Ascending aorta (tissue), 2 donors: Measurements from ENCODE around the gene NOSTRIN. TPM values are rescaled to one million over a fixed set of nuclear protein-coding genes. Genes with fewer than 3 reads are reported as not detected.

ENCODE experiments used
- DNase-seq, 2 donors: peaks; one replicate each; pipeline ENCODE4 v3.0.0-alpha.2; 2019; ENCODE audit warnings: low spot score in 2 of 2
- H3K27ac ChIP-seq, 2 donors: fragments of 200-600 bp; sonication (generic); one replicate each; pipeline ENCODE4 v1.5.1; 2016 to 2017; ENCODE audit warnings: mild to moderate bottlenecking in 1 of 2
- H3K27me3 ChIP-seq: fragments of 200-600 bp; sonication (generic); one replicate; pipeline ENCODE4 v1.5.1; 2017
- H3K36me3 ChIP-seq, 2 donors: fragments of 200-600 bp; sonication (generic); one replicate each; pipeline ENCODE4 v1.5.1; 2016
- H3K4me1 ChIP-seq, 2 donors: fragments of 200-600 bp; sonication (generic); one replicate each; pipeline ENCODE4 v1.5.1; 2016 to 2017; ENCODE audit warnings: mild to moderate bottlenecking in 1 of 2
- H3K4me3 ChIP-seq, 2 donors: fragments of 200-600 bp; sonication (generic); one replicate each; pipeline ENCODE4 v1.5.1; 2016 to 2017; ENCODE audit warnings: mild to moderate bottlenecking in 1 of 2
- H3K9me3 ChIP-seq, 2 donors: fragments of 200-600 bp; sonication (generic); one replicate each; pipeline ENCODE4 v1.5.1; 2016
- intact Hi-C: fragments of 100-400 bp; cut with DNase I; formaldehyde crosslinking; loops from one replicate; pipeline ENCODE4 v1.15.1; 2023
- total RNA-seq: library from RNA; depleted of rRNA; stranded (reverse); fragments of >200 nt; gene quantifications from one replicate; pipeline ENCODE4 v1.1.0, GENCODE V29; 2016
- TF ChIP-seq, protein P1 (sequence below), 3 experiments: fragments of 200-600 bp in 2 of 3; fragments of 450-650 bp in 1 of 3; sonication (generic) in 2 of 3; IDR thresholded peaks; one replicate each; pipeline ENCODE4 v1.5.1; 2016 to 2019; ENCODE audit warnings: antibody characterized with exemption in 3 of 3, mild to moderate bottlenecking in 1 of 3, moderate library complexity in 1 of 3

The NOSTRIN gene
- total RNA-seq, 1 donor from 2014 or later = 7.8 TPM

DNA sequence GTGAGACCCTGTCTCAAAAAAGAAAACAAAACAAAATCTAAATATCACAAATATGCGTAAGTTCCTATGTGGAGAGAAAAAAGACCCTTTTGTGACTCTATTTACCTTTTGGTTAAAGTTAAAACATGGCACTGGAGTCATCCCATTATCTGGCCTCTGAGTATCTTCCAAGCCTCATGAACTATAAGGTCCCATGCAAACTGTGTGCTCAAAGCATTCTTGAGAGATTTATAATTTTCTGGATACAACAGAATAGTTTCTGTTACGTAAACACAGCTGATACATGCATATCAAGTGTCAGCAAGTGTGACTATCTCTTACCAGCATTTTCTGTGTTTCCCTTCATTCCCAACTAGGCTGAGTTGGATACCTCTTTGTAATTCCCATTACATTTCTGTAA, 8.8 kb upstream of the NOSTRIN start:
- H3K4me3 ChIP-seq = no peak overlapping the region
- no peaks in the 10 kb centered on the region for H3K36me3 ChIP-seq
- no peaks in the 10 kb centered on the region for H3K4me1 ChIP-seq
- intact Hi-C loops = no loop called here
- no peak overlapping the region for H3K27ac ChIP-seq
- TF ChIP-seq, protein P1, sequence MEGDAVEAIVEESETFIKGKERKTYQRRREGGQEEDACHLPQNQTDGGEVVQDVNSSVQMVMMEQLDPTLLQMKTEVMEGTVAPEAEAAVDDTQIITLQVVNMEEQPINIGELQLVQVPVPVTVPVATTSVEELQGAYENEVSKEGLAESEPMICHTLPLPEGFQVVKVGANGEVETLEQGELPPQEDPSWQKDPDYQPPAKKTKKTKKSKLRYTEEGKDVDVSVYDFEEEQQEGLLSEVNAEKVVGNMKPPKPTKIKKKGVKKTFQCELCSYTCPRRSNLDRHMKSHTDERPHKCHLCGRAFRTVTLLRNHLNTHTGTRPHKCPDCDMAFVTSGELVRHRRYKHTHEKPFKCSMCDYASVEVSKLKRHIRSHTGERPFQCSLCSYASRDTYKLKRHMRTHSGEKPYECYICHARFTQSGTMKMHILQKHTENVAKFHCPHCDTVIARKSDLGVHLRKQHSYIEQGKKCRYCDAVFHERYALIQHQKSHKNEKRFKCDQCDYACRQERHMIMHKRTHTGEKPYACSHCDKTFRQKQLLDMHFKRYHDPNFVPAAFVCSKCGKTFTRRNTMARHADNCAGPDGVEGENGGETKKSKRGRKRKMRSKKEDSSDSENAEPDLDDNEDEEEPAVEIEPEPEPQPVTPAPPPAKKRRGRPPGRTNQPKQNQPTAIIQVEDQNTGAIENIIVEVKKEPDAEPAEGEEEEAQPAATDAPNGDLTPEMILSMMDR (IDR thresholded peaks at IDR 0.05) = no peak
- no peaks in the 10 kb centered on the region for H3K27me3 ChIP-seq
- no peaks in the 10 kb centered on the region for H3K9me3 ChIP-seq
- no peak for DNase-seq

DNA sequence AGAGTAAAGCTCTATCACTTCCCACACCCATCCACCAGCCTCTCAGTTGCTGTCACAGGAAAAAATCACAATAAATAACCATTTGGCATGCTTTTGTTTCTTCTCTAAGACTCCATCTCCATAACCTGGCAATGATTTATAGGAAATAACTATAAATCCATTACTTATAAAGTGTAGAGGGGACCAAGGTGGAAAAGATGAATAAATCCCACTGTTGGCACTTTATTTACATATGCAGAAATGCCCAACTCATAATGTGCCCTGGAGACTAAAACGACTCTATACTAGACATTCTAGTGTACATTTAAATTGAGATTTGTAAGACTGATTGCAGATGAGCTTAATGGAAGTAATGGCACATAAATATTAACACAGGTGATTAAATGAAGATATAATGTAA, 7.5 kb upstream of the NOSTRIN start:
- no peak for DNase-seq
- H3K4me1 ChIP-seq = no peaks in the 10 kb centered on the region
- no peaks in the 10 kb centered on the region for H3K9me3 ChIP-seq
- H3K4me3 ChIP-seq = no peak overlapping the region
- TF ChIP-seq, protein P1 (IDR thresholded peaks at IDR 0.05) = no peak
- no peaks in the 10 kb centered on the region for H3K27me3 ChIP-seq
- no peak overlapping the region for H3K27ac ChIP-seq
- H3K36me3 ChIP-seq = no peaks in the 10 kb centered on the region
- intact Hi-C loops = no loop called here

DNA sequence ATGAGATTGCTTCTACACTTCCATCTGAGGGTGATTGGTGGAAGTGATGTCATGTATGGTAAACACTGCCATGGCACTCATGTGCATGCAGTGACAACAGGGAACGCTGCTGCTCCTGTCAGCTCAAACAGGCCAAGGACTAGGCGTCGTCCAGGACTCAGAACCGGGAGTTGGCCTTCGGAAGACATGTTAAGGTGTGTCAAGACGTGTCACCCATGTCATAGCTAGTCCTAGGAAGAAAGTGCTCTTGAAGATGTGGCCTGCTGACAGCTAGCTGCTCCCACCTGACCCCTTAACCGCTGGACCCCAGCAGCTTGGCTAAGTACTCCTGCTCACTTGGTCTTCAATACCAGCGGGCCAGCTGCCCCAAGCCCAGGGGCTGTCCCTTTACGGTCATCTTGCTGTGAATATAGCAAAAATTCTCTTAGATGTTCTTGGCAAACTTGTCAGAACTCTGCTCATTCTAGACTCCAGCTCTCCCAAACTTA, 6.3 kb upstream of the NOSTRIN start:
- Histone ChIP-seq H3K36me3 (no peaks in the 10 kb centered on the region), H3K27me3 (no peaks in the 10 kb centered on the region), H3K9me3 (no peaks in the 10 kb centered on the region), H3K27ac (no peak overlapping the region), H3K4me3 (no peak overlapping the region), H3K4me1 (no peaks in the 10 kb centered on the region)
- DNase-seq = no peak
- TF ChIP-seq, protein P1 (IDR thresholded peaks at IDR 0.05) = no peak
- intact Hi-C loops = no loop called here

DNA sequence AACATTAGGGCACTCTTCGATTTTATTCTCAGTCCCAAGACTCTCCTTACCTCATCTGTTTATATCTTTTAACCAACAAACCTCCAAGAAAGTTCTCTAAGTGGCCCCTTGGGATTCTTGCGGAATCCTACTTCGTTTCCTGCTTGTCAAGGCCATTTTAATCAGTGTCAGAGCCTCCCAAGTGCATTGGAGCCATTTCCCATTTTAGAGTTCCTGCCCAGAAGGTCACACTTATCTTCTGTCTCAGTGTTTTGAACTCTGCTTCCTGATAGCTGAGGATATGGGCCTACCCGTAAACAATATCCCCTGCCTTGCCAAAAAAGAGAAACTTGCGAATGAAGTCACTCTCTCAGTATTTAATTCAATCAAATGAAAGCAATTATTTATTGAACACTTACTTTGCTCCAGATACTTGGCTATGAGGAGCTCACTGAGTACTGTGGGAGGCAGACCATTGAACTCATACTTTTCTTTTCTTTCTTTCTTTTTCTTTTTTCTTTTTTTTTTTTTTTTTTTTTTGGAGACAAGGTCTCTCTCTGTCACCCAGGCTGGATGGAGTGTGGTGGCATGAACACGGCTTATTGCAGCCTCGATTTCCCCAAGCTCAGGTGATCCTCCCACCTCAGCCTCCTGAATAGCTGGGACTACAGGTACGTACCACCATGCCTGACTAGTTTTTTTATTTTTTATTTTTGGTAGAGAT, 5.7 kb upstream of the NOSTRIN start:
- Histone ChIP-seq H3K9me3 (no peaks in the 10 kb centered on the region), H3K4me3 (no peak overlapping the region), H3K36me3 (no peaks in the 10 kb centered on the region), H3K27me3 (no peaks in the 10 kb centered on the region), H3K4me1 (no peaks in the 10 kb centered on the region), H3K27ac (no peak overlapping the region)
- TF ChIP-seq, protein P1 (IDR thresholded peaks at IDR 0.05) = no peak
- DNase-seq = no peak
- intact Hi-C loops = no loop called here

DNA sequence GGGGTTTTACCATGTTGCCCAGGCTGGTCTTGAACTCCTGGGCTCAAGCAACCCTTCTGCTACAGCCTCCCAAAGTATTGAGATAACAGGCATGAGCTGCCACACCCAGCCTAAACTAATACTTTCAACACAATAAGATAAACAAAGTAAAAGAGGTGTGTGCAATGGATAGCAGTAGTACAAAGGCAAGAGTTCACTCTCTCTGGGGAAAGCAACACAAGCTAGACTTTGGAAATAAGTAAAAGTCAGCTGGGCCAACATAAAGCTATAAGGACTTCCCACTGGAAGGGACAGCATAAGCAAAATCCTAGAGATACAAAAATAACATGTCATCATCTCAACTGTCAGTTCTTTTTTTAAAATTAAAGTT, 5.2 kb upstream of the NOSTRIN start:
- Histone ChIP-seq H3K4me1 (no peaks in the 10 kb centered on the region), H3K4me3 (no peak overlapping the region), H3K36me3 (no peaks in the 10 kb centered on the region), H3K9me3 (no peaks in the 10 kb centered on the region), H3K27ac (no peak overlapping the region), H3K27me3 (no peaks in the 10 kb centered on the region)
- no peak for DNase-seq
- intact Hi-C loops = no loop called here
- TF ChIP-seq, protein P1 (IDR thresholded peaks at IDR 0.05) = no peak
